ENCODE measurements around the gene LAMP1. TPM values are rescaled to one million over a fixed set of nuclear protein-coding genes. Genes with fewer than 3 reads are reported as not detected.

Gene LAMP1
- total RNA-seq, 5 donors from 2014 or later (not counting 1 experiment from before 2014, with no cell fraction given), result 83.6 to 120 (median 112) TPM

GRCh38 chr13:113348591-113348990 is 51.6 kb downstream of the LAMP1 start:
- Mint-ChIP-seq H3K27me3 (peaks cover 0 to 8% of the 10 kb centered on the region in 2 donors), H3K36me3 (peaks cover 4% of the 10 kb centered on the region), H3K27ac (no peak overlapping the region), H3K4me1 (no peaks in the 10 kb centered on the region), H3K9me3 (peaks cover 0 to 4% (median 4%) of the 10 kb centered on the region in 3 donors), H3K4me3 (no peak overlapping the region)
- Histone ChIP-seq H3K9me3 (no peaks in the 10 kb centered on the region), H3K4me1 (ENCODE audit: control insufficient read depth in 1 of 2, extremely low read depth in 1 of 2, insufficient read depth in 2 of 2, low read length in 2 of 2) (no peaks in the 10 kb centered on the region), H3K36me3 (ENCODE audit: control insufficient read depth in 2 of 2, extremely low read depth in 1 of 2, insufficient read depth in 1 of 2, low read length in 1 of 2) (no peaks in the 10 kb centered on the region), H3K27me3 (replicated peaks in 1 of 2; ENCODE audit: control insufficient read depth in 2 of 2, extremely low read depth in 1 of 2, insufficient read depth in 2 of 2, low read length in 1 of 2) (peaks cover 0 to 21% of the 10 kb centered on the region in 2 experiments), H3K27ac (ENCODE audit: low read length) (no peak overlapping the region), H3K4me3 (ENCODE audit: control insufficient read depth in 1 of 2, extremely low read depth in 1 of 2, low read length in 1 of 2) (no peak overlapping the region)
- DNase-seq (no peak), ATAC-seq (replicated peaks in 1 of 4) (no peak)
- WGBS (ENCODE audit: insufficient coverage), result 95% methylated on average over 15 of the region's 17 CpGs
- CTCF ChIA-PET, result no interaction called here
- POLR2A ChIA-PET, result interaction anchor here in 1 of 2 donors (0.6 kb wide), 1 partner anchor 12 kb away, joined by 3 read pairs; no protein-coding TSS in a partner anchor

GRCh38 chr13:113349050-113349449 is 52.0 kb downstream of the LAMP1 start:
- Histone ChIP-seq H3K4me1 (ENCODE audit: control insufficient read depth in 1 of 2, extremely low read depth in 1 of 2, insufficient read depth in 2 of 2, low read length in 2 of 2) (no peaks in the 10 kb centered on the region), H3K27ac (ENCODE audit: low read length) (no peak overlapping the region), H3K36me3 (ENCODE audit: control insufficient read depth in 2 of 2, extremely low read depth in 1 of 2, insufficient read depth in 1 of 2, low read length in 1 of 2) (no peaks in the 10 kb centered on the region), H3K4me3 (ENCODE audit: control insufficient read depth in 1 of 2, extremely low read depth in 1 of 2, low read length in 1 of 2) (no peak overlapping the region), H3K9me3 (no peaks in the 10 kb centered on the region), H3K27me3 (replicated peaks in 1 of 2; ENCODE audit: control insufficient read depth in 2 of 2, extremely low read depth in 1 of 2, insufficient read depth in 2 of 2, low read length in 1 of 2) (peaks cover 0 to 26% of the 10 kb centered on the region in 2 experiments)
- H3K4me1 Mint-ChIP-seq, result no peaks in the 10 kb centered on the region
- no peak overlapping the region for H3K27ac Mint-ChIP-seq
- peaks cover 4% of the 10 kb centered on the region for H3K36me3 Mint-ChIP-seq
- ChIA-PET CTCF (no interaction called here), POLR2A (interaction anchor here in 1 of 2 donors (0.6 kb wide), 1 partner anchor 12 kb away, joined by 3 read pairs; no protein-coding TSS in a partner anchor)
- H3K4me3 Mint-ChIP-seq, result no peak overlapping the region
- DNase-seq (no peak), ATAC-seq (replicated peaks in 1 of 4) (no peak)
- no CpG with 5 or more reads among the region's 6 CpGs for WGBS (ENCODE audit: insufficient coverage)
- peaks cover 0 to 4% (median 4%) of the 10 kb centered on the region in 3 donors for H3K9me3 Mint-ChIP-seq
- H3K27me3 Mint-ChIP-seq, result peaks cover 0 to 8% of the 10 kb centered on the region in 2 donors

GRCh38 chr13:113349491-113349890 is 52.5 kb downstream of the LAMP1 start:
- DNase-seq (no peak), ATAC-seq (replicated peaks in 1 of 4) (no peak)
- peaks cover 4% of the 10 kb centered on the region for H3K36me3 Mint-ChIP-seq
- POLR2A ChIA-PET, result no interaction called here
- Histone ChIP-seq H3K4me1 (ENCODE audit: control insufficient read depth in 1 of 2, extremely low read depth in 1 of 2, insufficient read depth in 2 of 2, low read length in 2 of 2) (no peaks in the 10 kb centered on the region), H3K4me3 (ENCODE audit: control insufficient read depth in 1 of 2, extremely low read depth in 1 of 2, low read length in 1 of 2) (no peak overlapping the region), H3K9me3 (no peaks in the 10 kb centered on the region), H3K27me3 (replicated peaks in 1 of 2; ENCODE audit: control insufficient read depth in 2 of 2, extremely low read depth in 1 of 2, insufficient read depth in 2 of 2, low read length in 1 of 2) (peaks cover 0 to 27% of the 10 kb centered on the region in 2 experiments), H3K36me3 (ENCODE audit: control insufficient read depth in 2 of 2, extremely low read depth in 1 of 2, insufficient read depth in 1 of 2, low read length in 1 of 2) (no peaks in the 10 kb centered on the region), H3K27ac (ENCODE audit: low read length) (no peak overlapping the region)
- H3K27me3 Mint-ChIP-seq, result peaks cover 0 to 8% of the 10 kb centered on the region in 2 donors
- H3K4me3 Mint-ChIP-seq, result no peak overlapping the region
- CTCF ChIA-PET, result no interaction called here
- H3K4me1 Mint-ChIP-seq, result no peaks in the 10 kb centered on the region
- WGBS (ENCODE audit: insufficient coverage), result 81% methylated on average over 14 of the region's 15 CpGs
- H3K9me3 Mint-ChIP-seq, result peaks cover 0 to 4% (median 4%) of the 10 kb centered on the region in 3 donors
- H3K27ac Mint-ChIP-seq, result no peak overlapping the region

- CTCF ChIA-PET, result no interaction called here
- POLR2A ChIA-PET, result no interaction called here
- Histone ChIP-seq H3K4me3 (ENCODE audit: control insufficient read depth in 1 of 2, extremely low read depth in 1 of 2, low read length in 1 of 2) (no peak overlapping the region), H3K4me1 (ENCODE audit: control insufficient read depth in 1 of 2, extremely low read depth in 1 of 2, insufficient read depth in 2 of 2, low read length in 2 of 2) (no peaks in the 10 kb centered on the region), H3K27ac (ENCODE audit: low read length) (no peak overlapping the region), H3K9me3 (no peaks in the 10 kb centered on the region), H3K36me3 (ENCODE audit: control insufficient read depth in 2 of 2, extremely low read depth in 1 of 2, insufficient read depth in 1 of 2, low read length in 1 of 2) (no peaks in the 10 kb centered on the region), H3K27me3 (replicated peaks in 1 of 2; ENCODE audit: control insufficient read depth in 2 of 2, extremely low read depth in 1 of 2, insufficient read depth in 2 of 2, low read length in 1 of 2) (peaks cover 0 to 31% of the 10 kb centered on the region in 2 experiments)
- peak in 1 of 4 experiments; percentile 35 for ATAC-seq (replicated peaks in 1 of 4)
- no peaks in the 10 kb centered on the region for H3K4me1 Mint-ChIP-seq
- WGBS (ENCODE audit: insufficient coverage), result 88% methylated on average over 27 of the region's 32 CpGs
- no peak overlapping the region for H3K4me3 Mint-ChIP-seq
- H3K36me3 Mint-ChIP-seq, result peaks cover 4% of the 10 kb centered on the region
- peaks cover 0 to 7% of the 10 kb centered on the region in 2 donors for H3K27me3 Mint-ChIP-seq
- DNase-seq, result peak in 1 of 35 experiments; percentile 13
- H3K27ac Mint-ChIP-seq, result no peak overlapping the region
- peaks cover 0 to 4% (median 4%) of the 10 kb centered on the region in 3 donors for H3K9me3 Mint-ChIP-seq
Measured at GRCh38 chr13:113350065-113350937, 53.3 kb downstream of the LAMP1 start.

- Mint-ChIP-seq H3K9me3 (no peaks in the 10 kb centered on the region), H3K27me3 (peaks cover 0 to 7% of the 10 kb centered on the region in 2 donors), H3K27ac (no peak overlapping the region), H3K4me3 (no peak overlapping the region), H3K36me3 (no peaks in the 10 kb centered on the region), H3K4me1 (no peaks in the 10 kb centered on the region)
- POLR2A ChIA-PET, result no interaction called here
- ATAC-seq (replicated peaks in 1 of 4), result no peak
- no peaks in the 10 kb centered on the region for H3K4me1 ChIP-seq (ENCODE audit: control insufficient read depth in 1 of 2, extremely low read depth in 1 of 2, insufficient read depth in 2 of 2, low read length in 2 of 2)
- DNase-seq, result no peak
- no peak overlapping the region for H3K4me3 ChIP-seq (ENCODE audit: control insufficient read depth in 1 of 2, extremely low read depth in 1 of 2, low read length in 1 of 2)
- WGBS (ENCODE audit: insufficient coverage), result 92% methylated on average over 14 of the region's 20 CpGs
- no peaks in the 10 kb centered on the region for H3K9me3 ChIP-seq
- H3K36me3 ChIP-seq (ENCODE audit: control insufficient read depth in 2 of 2, extremely low read depth in 1 of 2, insufficient read depth in 1 of 2, low read length in 1 of 2), result no peaks in the 10 kb centered on the region
- CTCF ChIA-PET, result no interaction called here
- H3K27me3 ChIP-seq (replicated peaks in 1 of 2; ENCODE audit: control insufficient read depth in 2 of 2, extremely low read depth in 1 of 2, insufficient read depth in 2 of 2, low read length in 1 of 2), result peaks cover 0 to 31% of the 10 kb centered on the region in 2 experiments
- H3K27ac ChIP-seq (ENCODE audit: low read length), result no peak overlapping the region
Measured at GRCh38 chr13:113350938-113351335, 53.9 kb downstream of the LAMP1 start.

- POLR2A ChIA-PET, result no interaction called here
- no peaks in the 10 kb centered on the region for H3K4me1 Mint-ChIP-seq
- H3K36me3 ChIP-seq (ENCODE audit: control insufficient read depth in 2 of 2, extremely low read depth in 1 of 2, insufficient read depth in 1 of 2, low read length in 1 of 2), result no peaks in the 10 kb centered on the region
- H3K36me3 Mint-ChIP-seq, result no peaks in the 10 kb centered on the region
- DNase-seq (no peak), ATAC-seq (replicated peaks in 1 of 4) (no peak)
- peaks cover 0 to 7% of the 10 kb centered on the region in 2 donors for H3K27me3 Mint-ChIP-seq
- no peaks in the 10 kb centered on the region for H3K9me3 ChIP-seq
- H3K27me3 ChIP-seq (replicated peaks in 1 of 2; ENCODE audit: control insufficient read depth in 2 of 2, extremely low read depth in 1 of 2, insufficient read depth in 2 of 2, low read length in 1 of 2), result peaks cover 0 to 31% of the 10 kb centered on the region in 2 experiments
- no peaks in the 10 kb centered on the region for H3K4me1 ChIP-seq (ENCODE audit: control insufficient read depth in 1 of 2, extremely low read depth in 1 of 2, insufficient read depth in 2 of 2, low read length in 2 of 2)
- no peak overlapping the region for H3K4me3 ChIP-seq (ENCODE audit: control insufficient read depth in 1 of 2, extremely low read depth in 1 of 2, low read length in 1 of 2)
- 90% methylated on average over 15 of the region's 17 CpGs for WGBS (ENCODE audit: insufficient coverage)
- H3K4me3 Mint-ChIP-seq, result no peak overlapping the region
- CTCF ChIA-PET, result no interaction called here
- H3K9me3 Mint-ChIP-seq, result no peaks in the 10 kb centered on the region
- H3K27ac Mint-ChIP-seq, result no peak overlapping the region
- H3K27ac ChIP-seq (ENCODE audit: low read length), result no peak overlapping the region
Measured at GRCh38 chr13:113351514-113352026, 54.5 kb downstream of the LAMP1 start.

Data from T-cell (primary cell).